HepG2 (cell line): ENCODE measurements around the gene ITGB6. TPM values are rescaled to one million over a fixed set of nuclear protein-coding genes. Genes with fewer than 3 reads are reported as not detected.

Experiments used
- ATAC-seq: fragments of 200-7000 bp; cut with Tn5 transposase; 3 replicates; pipeline ENCODE4 v1.9.1; 2020; ENCODE audit warnings: mild to moderate bottlenecking, moderate library complexity
- BruUV-seq: library from RNA; stranded (reverse); fragments of 400-500 nt; replicated peaks from 2 replicates; lab custom pipeline; 2021; lab: Mats Ljungman, UMichigan
- CTCF ChIA-PET: fragments of 300-600 bp; formaldehyde crosslinking; extraction: SDS; loops from one replicate; lab custom pipeline; 2021; ENCODE audit warnings: low total read pairs, inconsistent platforms, low intra/inter-chr PET ratio; lab: Yijun Ruan, JAX
- POLR2A ChIA-PET: fragments of 350-600 bp; sonication (Branson Sonifier 250); formaldehyde crosslinking; loops from one replicate; lab custom pipeline; 2020; ENCODE audit warnings: antibody characterized with exemption, inconsistent platforms; lab: Yijun Ruan, JAX
- DNase-seq: peaks from one replicate; pipeline ENCODE4 v3.0.0-alpha.2; 2015; ENCODE audit warnings: low spot score
- FAIRE-seq: peaks from 3 replicates; lab custom pipeline; 2011; peaks lifted over from hg19 to GRCh38; lab: Jason Lieb, UNC
- H2AFZ ChIP-seq: one replicate; pipeline ENCODE4 v1.6.1; 2011; ENCODE audit warnings: low read length, inconsistent platforms
- H3K27ac ChIP-seq: fragments of 300-600 bp; 3 replicates; pipeline ENCODE4 v1.8.0; 2011; ENCODE audit warnings: mixed run types, mild to moderate bottlenecking, mixed read lengths, low read length, inconsistent platforms; ENCODE audit not compliant: insufficient read depth; ENCODE audit errors: extremely low read length
- H3K27me3 ChIP-seq, 2 experiments: fragments of 200-600 bp in 1 of 2; 2 replicates in 1 of 2; 3 replicates in 1 of 2; pipeline versions ENCODE4 v1.6.0 to v1.8.0; 2011; ENCODE audit warnings: low read length in 2 of 2, mild to moderate bottlenecking in 2 of 2, moderate library complexity in 2 of 2, inconsistent platforms in 1 of 2; ENCODE audit not compliant: insufficient read depth in 2 of 2, control insufficient read depth in 1 of 2
- H3K36me3 ChIP-seq, 2 experiments: fragments of 200-600 bp in 1 of 2; replicated peaks in 1 of 2; 2 replicates in 1 of 2; 3 replicates in 1 of 2; pipeline versions ENCODE4 v1.5.1 to v1.8.0; 2011; ENCODE audit warnings: low read length in 2 of 2, inconsistent platforms in 1 of 2; ENCODE audit not compliant: insufficient read depth in 2 of 2, control insufficient read depth in 1 of 2
- H3K4me1 ChIP-seq: 2 replicates; pipeline ENCODE4 v1.5.1; 2012; ENCODE audit warnings: low read length, inconsistent platforms; ENCODE audit not compliant: insufficient read depth
- H3K4me2 ChIP-seq: 2 replicates; pipeline ENCODE4 v1.6.0; 2011; ENCODE audit warnings: low read depth, low read length, inconsistent platforms
- H3K4me3 ChIP-seq, 3 experiments: fragments of 200-600 bp in 1 of 3; sonication (generic), shearing (Covaris generic) in 1 of 3; replicated peaks in 1 of 3; 2 replicates each; pipeline ENCODE4 v1.5.1; 2011 to 2016; ENCODE audit warnings: low read length in 3 of 3, inconsistent platforms in 2 of 3, low read depth in 2 of 3, mild to moderate bottlenecking in 2 of 3, control low read depth in 1 of 3, mixed read lengths in 1 of 3; ENCODE audit not compliant: insufficient read depth in 1 of 3
- H3K79me2 ChIP-seq: one replicate; pipeline ENCODE4 v1.6.1; 2011; ENCODE audit warnings: low read length, inconsistent platforms; ENCODE audit not compliant: insufficient read depth
- H3K9ac ChIP-seq: 2 replicates; pipeline ENCODE4 v1.6.0; 2011; ENCODE audit warnings: mild to moderate bottlenecking, low read depth, low read length, inconsistent platforms; ENCODE audit not compliant: insufficient read depth
- H3K9me3 ChIP-seq: 2 replicates; pipeline ENCODE4 v1.5.1; 2012; ENCODE audit warnings: mild to moderate bottlenecking, low read length
- H4K20me1 ChIP-seq: 2 replicates; pipeline ENCODE4 v1.6.0; 2011; ENCODE audit warnings: inconsistent platforms, mild to moderate bottlenecking, low read length, moderate library complexity; ENCODE audit not compliant: insufficient read depth
- ATF4 ChIP-seq, 2 experiments: fragments of 450-650 bp in 1 of 2; sonication (generic) in 1 of 2; formaldehyde crosslinking; IDR thresholded peaks; 2 replicates each; pipeline versions ENCODE4 v1.5.0 to v1.8.0; 2020 to 2022; ENCODE audit warnings: mild to moderate bottlenecking in 1 of 2, missing genetic modification reagents in 1 of 2
- ATF7 ChIP-seq, 2 experiments: fragments of 450-650 bp in 1 of 2; sonication (generic) in 1 of 2; formaldehyde crosslinking in 1 of 2; IDR thresholded peaks; 2 replicates each; pipeline versions ENCODE4 v1.4.0 to v1.6.1; 2016 to 2020; ENCODE audit warnings: antibody characterized with exemption in 1 of 2, mild to moderate bottlenecking in 1 of 2, missing genetic modification reagents in 1 of 2
- CREB1 ChIP-seq, 2 experiments: fragments of 450-650 bp in 1 of 2; IDR thresholded peaks; 2 replicates each; pipeline ENCODE4 v1.6.1; 2016 to 2017; ENCODE audit warnings: control low read depth in 1 of 2, mild to moderate bottlenecking in 1 of 2, missing compliant biosample characterization in 1 of 2, missing genetic modification characterization in 1 of 2
- GLMP ChIP-seq: sonication (generic); formaldehyde crosslinking; IDR thresholded peaks from 2 replicates; pipeline ENCODE4 v1.9.0; 2021; ENCODE audit warnings: missing genetic modification reagents, mild to moderate bottlenecking, borderline replicate concordance
- MXI1 ChIP-seq: IDR thresholded peaks from 3 replicates; pipeline ENCODE4 v1.6.1; 2012; ENCODE audit warnings: low read depth, low read length, inconsistent platforms, borderline replicate concordance
- SNAPC5 ChIP-seq: sonication (generic); formaldehyde crosslinking; IDR thresholded peaks from 2 replicates; pipeline ENCODE4 v1.8.1; 2023; ENCODE audit warnings: mild to moderate bottlenecking, missing genetic modification reagents, borderline replicate concordance
- WGBS: methylation state at CpG from one replicate; pipeline ENCODE4 v1.1.6; 2017; ENCODE audit warnings: low lambda C conversion rate; 5-methylcytosine and 5-hydroxymethylcytosine counted together
- in situ Hi-C: cut with HindIII; loops from 2 replicates; pipeline ENCODE4 v1.10.0; 2017; ENCODE audit warnings: low pct_unique_long_range_greater_than_20kb; ENCODE audit not compliant: extremely low pct_ligation_motif_present
- intact Hi-C: fragments of 100-400 bp; cut with micrococcal nuclease; formaldehyde crosslinking; loops from one replicate; pipeline ENCODE4 v1.10.0; 2022; ENCODE audit not compliant: unreplicated experiment
- polyA plus RNA-seq, 8 experiments: library from polyadenylated mRNA; depleted of rRNA in 3 of 8; stranded (reverse) in 7 of 8; unstranded in 1 of 8; fragments of >200 nt; fragmentation: Illumina TruSeq in 4 of 8; extraction: Trizol in 4 of 8; gene quantifications; 2 replicates each; pipeline versions ENCODE4 v1.2.1 to v1.2.3, GENCODE V29; 2011 to 2016; ENCODE audit warnings: low read depth in 4 of 8, missing spikeins in 1 of 8, mixed read lengths in 1 of 8; ENCODE audit not compliant: insufficient read depth in 1 of 8
- total RNA-seq, 5 experiments: library from RNA; depleted of rRNA; stranded (reverse); fragments of >200 nt; fragmentation: Illumina TruSeq; extraction: Trizol; gene quantifications; 2 replicates each; pipeline ENCODE4 v1.2.3, GENCODE V29; 2016; ENCODE audit warnings: low read depth in 1 of 5

ITGB6 gene
- total and polyA plus RNA-seq, 2 of the 13 experiments (the other 11 are each of a cell fraction or from before 2014, with no cell fraction given) = not detected

GRCh38 chr2:160139991-160140390 lies 60.1 kb downstream of the ITGB6 start:
- BruUV-seq = no TSS peak
- Histone ChIP-seq H3K4me2 (no peak overlapping the region), H3K4me3 (no peak overlapping the region), H3K36me3 (no peaks in the 10 kb centered on the region), H2AFZ (no peak overlapping the region), H3K9ac (no peak overlapping the region), H4K20me1 (no peaks in the 10 kb centered on the region), H3K27me3 (peaks cover 0 to 5% of the 10 kb centered on the region in 2 experiments; a peak in 1 of 5 replicates), H3K79me2 (no peaks in the 10 kb centered on the region), H3K27ac (no peak overlapping the region), H3K4me1 (no peaks in the 10 kb centered on the region), H3K9me3 (no peaks in the 10 kb centered on the region)
- FAIRE-seq = no peak
- TF ChIP-seq MXI1 (no peak), ATF4 (CRISPR knock-in tag; IDR thresholded peaks at IDR 0.05) (no peak), ATF7 (IDR thresholded peaks at IDR 0.05) (no peak), ATF7 (CRISPR knock-in tag; IDR thresholded peaks at IDR 0.05) (no peak), GLMP (no peak), SNAPC5 (CRISPR knock-in tag) (no peak), CREB1 (IDR thresholded peaks at IDR 0.05) (no peak), CREB1 (CRISPR knock-in tag; IDR thresholded peaks at IDR 0.05) (no peak)
- CTCF ChIA-PET = no interaction called here
- ATAC-seq = no peak
- WGBS = 69% methylated on average over 1 of the region's 1 CpG
- POLR2A ChIA-PET = no interaction called here
- no peak for DNase-seq
- in situ Hi-C loops (no loop called here), intact Hi-C loops (no loop called here)
